GM12875 (cell line): ENCODE data around the gene RNF208.

Experiments
- H3K4me3 ChIP-seq: one replicate; pipeline ENCODE4 v1.5.1; 2011; ENCODE audit warnings: low read depth, low read length, control low read depth
- CTCF ChIP-seq: IDR thresholded peaks from 2 replicates; pipeline ENCODE4 v1.5.1; 2011; ENCODE audit warnings: low read depth, mild to moderate bottlenecking, control low read depth, inconsistent platforms, low read length, moderate library complexity, borderline replicate concordance; ENCODE audit not compliant: insufficient read depth

The RNF208 gene

GRCh38 chr9:137223078-137223970, 1.3 kb upstream of the RNF208 start:
- no peak for TF ChIP-seq CTCF
- peak overlapping the region; percentile 70 for H3K4me3 ChIP-seq

GRCh38 chr9:137221506-137222111, 431 bp downstream of the RNF208 start:
- no peak for TF ChIP-seq CTCF
- peak overlapping the region; percentile 38 for H3K4me3 ChIP-seq

- TF ChIP-seq CTCF = no peak
- no peak overlapping the region for H3K4me3 ChIP-seq
Observed at GRCh38 chr9:137221095-137221505, 940 bp downstream of the RNF208 start.

GRCh38 chr9:137220317-137221094, 1.5 kb downstream of the RNF208 start:
- TF ChIP-seq CTCF = no peak

GRCh38 chr9:137219757-137220316, 2.2 kb downstream of the RNF208 start:
- TF ChIP-seq CTCF = no peak

More at GRCh38 chr9:137220317-137221094, 1.5 kb downstream of the RNF208 start:
- H3K4me3 ChIP-seq = no peak overlapping the region

GRCh38 chr9:137218754-137219271, 3.2 kb downstream of the RNF208 start:
- no peak overlapping the region for H3K4me3 ChIP-seq
- TF ChIP-seq CTCF = no peak

More at GRCh38 chr9:137219757-137220316, 2.2 kb downstream of the RNF208 start:
- H3K4me3 ChIP-seq = no peak overlapping the region
